ENCODE results near the gene BRD2.

Gene BRD2

DNA sequence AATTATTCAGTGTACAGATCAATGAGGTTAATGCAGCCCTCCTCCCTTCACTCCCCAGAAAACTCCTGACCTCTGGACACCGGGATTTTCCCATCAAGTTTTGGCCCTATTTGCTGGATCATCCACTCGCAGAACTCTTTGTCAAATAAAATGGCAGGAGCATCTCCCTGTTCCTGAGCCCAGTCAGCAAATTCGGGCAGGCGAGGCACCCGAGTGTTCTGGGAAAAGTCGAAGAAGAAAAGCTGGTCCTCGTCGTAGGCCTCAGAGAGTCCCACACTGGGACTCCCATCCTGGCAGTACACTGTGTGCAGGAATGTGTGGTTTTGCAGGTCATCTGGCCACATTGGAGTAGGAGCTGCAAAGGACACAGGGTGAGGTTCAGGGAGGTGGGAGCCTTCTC lies 17.9 kb upstream of the BRD2 start:
- H3K27ac ChIP-seq = no peak overlapping the region
- no peak overlapping the region for H3K4me3 ChIP-seq (ENCODE audit: low read depth in 1 of 2, low read length in 1 of 2)

DNA sequence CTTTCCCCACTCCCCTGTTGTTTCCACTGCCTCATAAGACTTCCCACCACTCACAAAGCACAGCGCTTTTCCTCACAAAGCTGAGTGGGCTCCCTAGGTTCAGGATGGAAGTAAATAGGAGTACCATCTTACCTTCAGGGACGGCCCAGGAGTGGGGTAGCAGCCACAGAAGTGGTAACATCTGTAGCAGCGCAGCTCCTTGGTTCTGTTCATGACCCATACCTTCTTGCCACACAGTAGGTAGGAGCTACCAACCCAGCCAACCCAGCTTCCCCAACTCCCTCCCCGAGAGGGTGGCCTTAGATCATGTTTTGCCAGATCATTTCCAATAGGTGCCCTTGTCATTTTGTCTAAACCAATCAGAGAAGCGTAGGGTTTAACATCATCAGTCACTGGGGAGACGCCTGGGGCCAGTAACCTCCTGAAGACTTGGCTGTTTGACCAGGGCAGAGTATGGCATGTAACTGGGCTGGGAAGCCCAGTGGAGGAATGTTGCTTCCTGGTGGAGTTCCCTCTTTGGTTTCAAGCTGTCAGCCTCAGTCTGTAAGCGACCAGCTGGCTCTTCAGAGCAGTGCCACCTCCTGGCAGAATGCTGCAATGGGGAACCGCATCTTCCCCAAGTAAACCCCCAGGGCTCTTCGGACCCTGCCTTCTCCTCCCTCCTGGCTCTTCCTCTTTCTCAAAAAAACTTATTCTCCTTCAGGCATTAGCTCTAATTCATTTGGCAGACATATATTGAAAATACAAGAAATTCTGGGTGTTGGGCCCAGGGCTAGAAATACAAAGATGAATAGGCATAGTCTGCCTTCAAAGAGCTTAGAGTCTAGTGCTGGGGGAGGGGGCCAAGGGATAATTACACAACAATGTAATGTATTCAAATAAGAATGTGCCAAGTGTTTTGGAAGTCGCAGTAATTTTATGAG lies 15.3 kb upstream of the BRD2 start, which contains the start of gene HLA-DMA:
Gene HLA-DMA (minus strand): TSS at position 281 of the 923 bp plus-strand sequence. CDS start 61 bp downstream, at position 220.
- H3K4me3 ChIP-seq (ENCODE audit: low read depth in 1 of 2, low read length in 1 of 2) = peak within 1 kb of the TSS; percentile 12 to 50
- no peaks in the 10 kb centered on the region for H3K27me3 ChIP-seq
- H3K4me1 ChIP-seq (ENCODE audit: control insufficient read depth in 1 of 2, insufficient read depth in 1 of 2, low read depth in 1 of 2, low read length in 1 of 2) = peaks cover 11 to 19% of the 10 kb centered on the region in 2 experiments
- peak; percentile 87 for TF ChIP-seq CTCF (IDR thresholded peaks at IDR 0.05)
- H3K36me3 ChIP-seq = no peaks in the 10 kb centered on the region
- H3K9me3 ChIP-seq = no peaks in the 10 kb centered on the region
- H3K27ac ChIP-seq = peak within 1 kb of the TSS; percentile 83

More for the DNA sequence above, 17.9 kb upstream of the BRD2 start:
- Histone ChIP-seq H3K27me3 (no peaks in the 10 kb centered on the region), H3K36me3 (no peaks in the 10 kb centered on the region), H3K9me3 (no peaks in the 10 kb centered on the region), H3K4me1 (ENCODE audit: control insufficient read depth in 1 of 2, insufficient read depth in 1 of 2, low read depth in 1 of 2, low read length in 1 of 2) (peaks cover 15 to 22% of the 10 kb centered on the region in 2 experiments)
- no peak for TF ChIP-seq CTCF (IDR thresholded peaks at IDR 0.05)

DNA sequence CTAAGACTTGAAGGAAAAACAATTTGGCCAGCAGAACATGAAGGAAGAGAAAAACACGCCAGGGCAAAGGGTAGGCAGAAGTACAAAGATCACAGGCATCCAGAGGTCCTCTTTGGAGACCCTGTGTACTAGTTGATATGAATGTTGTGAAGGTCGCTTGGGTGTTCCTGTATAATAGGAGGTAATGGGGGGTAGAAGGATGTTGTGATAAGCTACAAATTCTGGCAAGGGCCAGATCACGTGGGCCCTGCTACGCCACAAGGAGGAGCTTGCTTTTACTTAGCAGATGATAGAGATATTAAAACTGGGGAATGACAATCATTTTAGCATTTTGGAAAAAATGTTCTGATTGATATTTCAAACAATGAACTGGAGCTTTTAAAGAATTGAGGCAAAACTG lies 14.6 kb upstream of the BRD2 start:
- H3K9me3 ChIP-seq = no peaks in the 10 kb centered on the region
- peaks cover 11 to 19% of the 10 kb centered on the region in 2 experiments for H3K4me1 ChIP-seq (ENCODE audit: control insufficient read depth in 1 of 2, insufficient read depth in 1 of 2, low read depth in 1 of 2, low read length in 1 of 2)
- H3K4me3 ChIP-seq (ENCODE audit: low read depth in 1 of 2, low read length in 1 of 2) = no peak overlapping the region
- TF ChIP-seq CTCF (IDR thresholded peaks at IDR 0.05) = no peak
- no peaks in the 10 kb centered on the region for H3K27me3 ChIP-seq
- peak overlapping the region; percentile 83 for H3K27ac ChIP-seq
- no peaks in the 10 kb centered on the region for H3K36me3 ChIP-seq

- no peaks in the 10 kb centered on the region for H3K27me3 ChIP-seq
- TF ChIP-seq CTCF (IDR thresholded peaks at IDR 0.05) = no peak
- H3K4me1 ChIP-seq (ENCODE audit: control insufficient read depth in 1 of 2, insufficient read depth in 1 of 2, low read depth in 1 of 2, low read length in 1 of 2) = peaks cover 11 to 19% of the 10 kb centered on the region in 2 experiments
- no peak overlapping the region for H3K4me3 ChIP-seq (ENCODE audit: low read depth in 1 of 2, low read length in 1 of 2)
- no peak overlapping the region for H3K27ac ChIP-seq
- no peaks in the 10 kb centered on the region for H3K36me3 ChIP-seq
- H3K9me3 ChIP-seq = no peaks in the 10 kb centered on the region
Observed at GRCh38 chr6:32954267-32954666, 14.1 kb upstream of the BRD2 start.

GRCh38 chr6:32954986-32955802 lies 13.2 kb upstream of the BRD2 start:
- peaks cover 11 to 19% of the 10 kb centered on the region in 2 experiments for H3K4me1 ChIP-seq (ENCODE audit: control insufficient read depth in 1 of 2, insufficient read depth in 1 of 2, low read depth in 1 of 2, low read length in 1 of 2)
- H3K27me3 ChIP-seq = no peaks in the 10 kb centered on the region
- no peaks in the 10 kb centered on the region for H3K9me3 ChIP-seq
- no peak for TF ChIP-seq CTCF (IDR thresholded peaks at IDR 0.05)
- H3K36me3 ChIP-seq = no peaks in the 10 kb centered on the region
- H3K4me3 ChIP-seq (ENCODE audit: low read depth in 1 of 2, low read length in 1 of 2) = no peak overlapping the region
- H3K27ac ChIP-seq = no peak overlapping the region
